ENCODE results near the gene MRNIP. TPM values are rescaled to one million over a fixed set of nuclear protein-coding genes. Genes with fewer than 3 reads are reported as not detected.
"Not testable (repeated sequence)": the region's sequence is repeated elsewhere in the genome, so short reads cannot be mapped to it uniquely, and the experiment has no call there.

The MRNIP gene
- total RNA-seq, 1 donor from 2014 or later: 7.9 TPM

GRCh38 chr5:179794575-179794974, 64.0 kb downstream of the MRNIP start:
- DNase-seq (ENCODE audit: low read depth in 2 of 2): no peak

GRCh38 chr5:179794171-179794570, 64.4 kb downstream of the MRNIP start:
- DNase-seq (ENCODE audit: low read depth in 2 of 2): no peak

- peak; percentile 35 to 60 for DNase-seq (ENCODE audit: low read depth in 2 of 2)
Measured at GRCh38 chr5:179793468-179794139, 65.0 kb downstream of the MRNIP start, which contains the start of gene LTC4S. Gene LTC4S, plus strand, starts transcription at chr5:179793986. Its CDS starts 95 bp downstream, at chr5:179794081.

- DNase-seq (ENCODE audit: low read depth in 2 of 2): no peak
Measured at GRCh38 chr5:179792612-179793467, 65.8 kb downstream of the MRNIP start.

- DNase-seq (ENCODE audit: low read depth in 2 of 2): no peak
Measured at GRCh38 chr5:179791881-179792611, 66.6 kb downstream of the MRNIP start.

- DNase-seq (ENCODE audit: low read depth in 2 of 2): not testable (repeated sequence)
Measured at GRCh38 chr5:179789278-179789677, 69.3 kb downstream of the MRNIP start.

- no peak for DNase-seq (ENCODE audit: low read depth in 2 of 2)
Measured at GRCh38 chr5:179788193-179788854, 70.3 kb downstream of the MRNIP start.

Other genes starting within 250 kb of the MRNIP start
- gene HNRNPH1, start 235.1 kb downstream of the MRNIP start, total RNA-seq: 458 and 725 TPM in 2 replicates
- 0.22 TPM in 1 of 2 replicates, not detected in the other for gene CBY3, start 177.8 kb downstream of the MRNIP start, total RNA-seq
- 467 and 543 TPM in 2 replicates for gene CANX, start 159.8 kb downstream of the MRNIP start, total RNA-seq
- gene MAML1, start 126.0 kb downstream of the MRNIP start, total RNA-seq: 5.4 and 6.9 TPM in 2 replicates
- 0.44 and 0.79 TPM in 2 replicates for gene LTC4S, start 64.8 kb downstream of the MRNIP start, total RNA-seq
- gene MGAT4B, start 52.0 kb downstream of the MRNIP start, total RNA-seq: 104 and 132 TPM in 2 replicates
- gene SQSTM1, start 37.9 kb downstream of the MRNIP start, total RNA-seq: 407 and 548 TPM in 2 replicates
- 34.7 and 55.8 TPM in 2 replicates for gene TBC1D9B, start 49.1 kb upstream of the MRNIP start, total RNA-seq
- gene RNF130, start 212.9 kb upstream of the MRNIP start, total RNA-seq: 16.8 and 37.7 TPM in 2 replicates